ACC112 (cell line): ENCODE measurements around the gene TGFBR2.

Experiments used
- H2AFZ ChIP-seq: fragments of 200-600 bp; sonication (generic); one replicate; pipeline ENCODE4 v1.6.0; 2017; ENCODE audit warnings: antibody characterized with exemption, low read length; ENCODE audit not compliant: unreplicated experiment
- H3K27ac ChIP-seq: fragments of 200-600 bp; sonication (generic); 2 replicates; pipeline ENCODE4 v1.5.1; 2014; ENCODE audit warnings: low read depth, mild to moderate bottlenecking, antibody characterized with exemption, low read length, moderate library complexity
- H3K27me3 ChIP-seq: fragments of 200-600 bp; sonication (generic); 2 replicates; pipeline ENCODE4 v1.6.1; 2014; ENCODE audit warnings: mild to moderate bottlenecking, antibody characterized with exemption, low read length, moderate library complexity, mixed read lengths; ENCODE audit not compliant: insufficient read depth
- H3K36me3 ChIP-seq: fragments of 200-600 bp; sonication (generic); 2 replicates; pipeline ENCODE4 v1.6.1; 2016; ENCODE audit warnings: mild to moderate bottlenecking, antibody characterized with exemption, low read length, moderate library complexity, mixed read lengths; ENCODE audit not compliant: insufficient read depth
- H3K4me1 ChIP-seq: fragments of 200-600 bp; sonication (generic); one replicate; pipeline ENCODE4 v1.6.1; 2016; ENCODE audit warnings: low read length, mixed read lengths; ENCODE audit not compliant: insufficient read depth, unreplicated experiment, control insufficient read depth
- H3K4me3 ChIP-seq: fragments of 200-600 bp; sonication (generic); 2 replicates; pipeline ENCODE4 v1.5.1; 2014; ENCODE audit warnings: mild to moderate bottlenecking, low read depth, low read length
- H3K79me2 ChIP-seq: fragments of 200-600 bp; sonication (generic); one replicate; pipeline ENCODE4 v1.6.0; 2016; ENCODE audit warnings: low read length; ENCODE audit not compliant: control insufficient read depth, unreplicated experiment, insufficient read depth

TGFBR2 gene

GRCh38 chr3:30707825-30708224 is 101.4 kb downstream of the TGFBR2 start:
- Histone ChIP-seq H3K79me2 (no peaks in the 10 kb centered on the region), H3K4me1 (no peaks in the 10 kb centered on the region), H3K27me3 (no peaks in the 10 kb centered on the region), H3K36me3 (no peaks in the 10 kb centered on the region), H3K27ac (no peak overlapping the region), H2AFZ (no peak overlapping the region), H3K4me3 (no peak overlapping the region)

- Histone ChIP-seq H3K4me3 (no peak overlapping the region), H2AFZ (no peak overlapping the region), H3K4me1 (no peaks in the 10 kb centered on the region), H3K36me3 (no peaks in the 10 kb centered on the region), H3K27me3 (no peaks in the 10 kb centered on the region), H3K27ac (no peak overlapping the region), H3K79me2 (no peaks in the 10 kb centered on the region)
These were observed 102.1 kb downstream of the TGFBR2 start for GRCh38 chr3:30708472-30708871.

- no peaks in the 10 kb centered on the region for H3K27me3 ChIP-seq
- no peak overlapping the region for H3K27ac ChIP-seq
- H3K4me1 ChIP-seq = no peaks in the 10 kb centered on the region
- no peaks in the 10 kb centered on the region for H3K36me3 ChIP-seq
- H2AFZ ChIP-seq = no peak overlapping the region
- no peak overlapping the region for H3K4me3 ChIP-seq
- no peaks in the 10 kb centered on the region for H3K79me2 ChIP-seq
These were observed 103.6 kb downstream of the TGFBR2 start for GRCh38 chr3:30710017-30710416.

- Histone ChIP-seq H3K79me2 (no peaks in the 10 kb centered on the region), H3K27ac (no peak overlapping the region), H3K27me3 (no peaks in the 10 kb centered on the region), H3K36me3 (no peaks in the 10 kb centered on the region), H3K4me3 (no peak overlapping the region), H2AFZ (no peak overlapping the region), H3K4me1 (no peaks in the 10 kb centered on the region)
These were observed 104.8 kb downstream of the TGFBR2 start for GRCh38 chr3:30711151-30711550.

GRCh38 chr3:30711867-30712266 is 105.5 kb downstream of the TGFBR2 start:
- H3K4me3 ChIP-seq = no peak overlapping the region
- no peak overlapping the region for H3K27ac ChIP-seq
- no peaks in the 10 kb centered on the region for H3K27me3 ChIP-seq
- no peak overlapping the region for H2AFZ ChIP-seq
- H3K4me1 ChIP-seq = no peaks in the 10 kb centered on the region
- H3K36me3 ChIP-seq = no peaks in the 10 kb centered on the region
- H3K79me2 ChIP-seq = no peaks in the 10 kb centered on the region

- H3K27ac ChIP-seq = no peak overlapping the region
- H3K4me1 ChIP-seq = no peaks in the 10 kb centered on the region
- H3K36me3 ChIP-seq = no peaks in the 10 kb centered on the region
- H3K79me2 ChIP-seq = no peaks in the 10 kb centered on the region
- no peak overlapping the region for H2AFZ ChIP-seq
- H3K27me3 ChIP-seq = no peaks in the 10 kb centered on the region
- no peak overlapping the region for H3K4me3 ChIP-seq
These were observed 106.6 kb downstream of the TGFBR2 start for GRCh38 chr3:30712991-30713390.

GRCh38 chr3:30713885-30714503 is 107.6 kb downstream of the TGFBR2 start:
- Histone ChIP-seq H3K27ac (no peak overlapping the region), H3K36me3 (no peaks in the 10 kb centered on the region), H3K79me2 (no peaks in the 10 kb centered on the region), H3K4me3 (no peak overlapping the region), H2AFZ (no peak overlapping the region), H3K27me3 (no peaks in the 10 kb centered on the region), H3K4me1 (no peaks in the 10 kb centered on the region)

- H2AFZ ChIP-seq = no peak overlapping the region
These were observed 113.1 kb downstream of the TGFBR2 start for GRCh38 chr3:30719536-30719935.

GRCh38 chr3:30720586-30721313 is 114.3 kb downstream of the TGFBR2 start:
- H3K27ac ChIP-seq = no peak overlapping the region
- H2AFZ ChIP-seq = no peak overlapping the region
- no peaks in the 10 kb centered on the region for H3K79me2 ChIP-seq
- H3K27me3 ChIP-seq = no peaks in the 10 kb centered on the region
- peak overlapping the region; percentile 3; the same call in 1 of the 2 replicates for H3K4me3 ChIP-seq
- H3K4me1 ChIP-seq = peaks cover 14% of the 10 kb centered on the region
- no peaks in the 10 kb centered on the region for H3K36me3 ChIP-seq

More at GRCh38 chr3:30719536-30719935, 113.1 kb downstream of the TGFBR2 start:
- Histone ChIP-seq H3K27ac (no peak overlapping the region), H3K36me3 (no peaks in the 10 kb centered on the region), H3K79me2 (no peaks in the 10 kb centered on the region), H3K4me3 (no peak overlapping the region), H3K27me3 (no peaks in the 10 kb centered on the region), H3K4me1 (peaks cover 14% of the 10 kb centered on the region)

GRCh38 chr3:30721314-30721634 is 114.9 kb downstream of the TGFBR2 start:
- Histone ChIP-seq H2AFZ (no peak overlapping the region), H3K36me3 (no peaks in the 10 kb centered on the region), H3K27ac (no peak overlapping the region), H3K27me3 (no peaks in the 10 kb centered on the region), H3K4me1 (peaks cover 14% of the 10 kb centered on the region), H3K79me2 (no peaks in the 10 kb centered on the region), H3K4me3 (peak overlapping the region; percentile 3; the same call in 1 of the 2 replicates)

GRCh38 chr3:30723211-30723610 is 116.8 kb downstream of the TGFBR2 start:
- H3K4me1 ChIP-seq = peaks cover 14% of the 10 kb centered on the region
- no peaks in the 10 kb centered on the region for H3K36me3 ChIP-seq
- H2AFZ ChIP-seq = no peak overlapping the region
- H3K4me3 ChIP-seq = no peak overlapping the region
- H3K79me2 ChIP-seq = no peaks in the 10 kb centered on the region
- H3K27ac ChIP-seq = no peak overlapping the region
- H3K27me3 ChIP-seq = no peaks in the 10 kb centered on the region
